Activated naive CD4-positive, alpha-beta T cell treated with Interleukin-2 at 50 U/mL for 16 hours (primary cell): ENCODE measurements around the gene STRA6.

Experiments
- DNase-seq: peaks from one replicate; pipeline ENCODE4 v3.0.0-alpha.2; 2020

The STRA6 gene

DNA sequence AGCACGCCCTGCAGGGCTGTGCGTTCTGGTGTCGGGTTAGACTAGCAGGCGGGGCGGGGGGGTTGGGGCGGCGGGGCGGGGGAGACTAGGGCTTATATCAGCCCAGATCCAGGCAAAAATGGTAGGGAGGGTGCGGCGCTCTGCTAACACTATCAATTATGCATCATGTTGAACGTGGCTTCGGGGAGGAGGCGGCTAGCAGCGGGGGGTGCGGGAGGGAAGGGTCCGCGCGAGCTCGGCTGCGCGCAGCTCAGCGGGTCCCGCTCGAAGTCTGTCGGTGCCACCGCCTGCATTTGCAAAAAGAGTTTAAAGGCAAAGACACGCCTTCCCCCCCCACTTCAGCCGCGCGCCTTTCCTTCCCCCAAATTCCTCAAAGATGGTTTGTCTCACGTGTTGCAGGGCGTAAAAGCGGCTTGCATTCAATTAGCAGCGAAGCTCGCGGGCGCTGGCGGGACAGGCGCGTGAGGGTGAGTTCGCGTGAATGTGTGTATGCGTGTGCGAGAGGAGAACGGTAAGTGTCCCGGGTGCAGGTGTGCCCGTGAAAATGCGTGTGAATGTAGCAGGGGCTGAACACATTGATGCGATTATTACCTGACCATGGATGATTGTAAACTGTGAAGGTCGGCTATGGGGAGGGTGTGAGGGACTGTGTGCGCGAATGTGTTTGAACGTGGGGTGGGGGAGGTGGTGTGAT, 72.3 kb downstream of the STRA6 start, which contains the start of gene ISLR2:
TSS of gene ISLR2 (plus strand) at position 432 of the 694 bp plus-strand sequence. CDS start 2,169 bp downstream, outside the sequence.
- DNase-seq, result no peak

DNA sequence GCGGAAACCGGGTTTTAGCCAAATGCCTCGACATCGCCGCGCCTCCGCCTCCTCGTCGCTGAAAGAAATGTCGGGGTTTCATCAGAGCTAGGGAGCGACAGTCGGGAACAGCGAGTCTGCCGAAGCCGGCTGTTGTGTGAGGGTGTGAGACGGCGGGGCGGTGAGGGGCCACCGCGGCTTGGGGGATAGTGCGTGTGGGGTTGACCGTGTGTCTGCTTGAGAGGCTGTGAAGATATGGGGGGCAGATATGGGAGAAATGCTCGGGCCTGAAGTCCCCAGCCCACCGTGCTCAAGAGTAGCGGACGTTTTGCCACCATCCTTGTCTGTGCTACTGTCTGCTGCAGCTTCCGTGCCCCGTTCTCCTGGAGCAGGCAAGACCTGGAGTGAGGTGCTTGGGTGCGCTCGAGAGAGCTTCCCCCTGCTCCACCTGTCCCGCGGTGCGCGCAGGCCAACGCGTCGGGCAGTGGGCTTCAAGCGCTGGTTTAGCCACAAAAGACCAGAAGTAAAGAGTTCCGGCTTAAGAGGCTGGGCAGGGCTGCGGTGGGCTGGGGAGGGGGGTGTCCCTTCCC, 72.9 kb downstream of the STRA6 start:
- no peak for DNase-seq
